Lower lobe of right lung (tissue), 2 donors: ENCODE measurements around the gene DIAPH3. TPM values are rescaled to one million over a fixed set of nuclear protein-coding genes. Genes with fewer than 3 reads are reported as not detected.

Experiments
- ATAC-seq, 2 donors: fragments of 200-7000 bp; cut with Tn5 transposase; one replicate each; pipeline ENCODE4 v1.9.1; 2020 to 2022; ENCODE audit warnings: mild to moderate bottlenecking in 2 of 2, moderate library complexity in 2 of 2
- DNase-seq: peaks from one replicate; pipeline ENCODE4 v3.0.0-alpha.2; 2020
- H3K27ac ChIP-seq: fragments of 200-600 bp; one replicate; pipeline ENCODE4 v1.8.0; 2022
- H3K27me3 ChIP-seq: fragments of 200-600 bp; one replicate; pipeline ENCODE4 v1.8.0; 2022; ENCODE audit warnings: low read depth
- H3K36me3 ChIP-seq: fragments of 200-600 bp; one replicate; pipeline ENCODE4 v1.8.0; 2022; ENCODE audit warnings: mild to moderate bottlenecking
- H3K4me1 ChIP-seq: fragments of 200-600 bp; one replicate; pipeline ENCODE4 v1.8.0; 2022
- H3K4me3 ChIP-seq: fragments of 200-600 bp; one replicate; pipeline ENCODE4 v1.8.0; 2022; ENCODE audit warnings: mild to moderate bottlenecking
- H3K9me3 ChIP-seq: fragments of 200-600 bp; one replicate; pipeline ENCODE4 v1.8.0; 2022
- intact Hi-C: fragments of 100-400 bp; cut with DNase I; formaldehyde crosslinking; loops from one replicate; pipeline ENCODE4 v1.11.0; 2022
- total RNA-seq: library from RNA; stranded (reverse); fragmentation: NEBNext Ultra II Directional; extraction: Animal tissue kit (Norgen Biotek cat#: 25700); gene quantifications from one replicate; pipeline ENCODE4 v1.2.1, GENCODE V29; 2021
- TF ChIP-seq, protein P1 (sequence below): fragments of 200-600 bp; IDR thresholded peaks from one replicate; pipeline ENCODE4 v1.8.0; 2022; ENCODE audit warnings: antibody characterized with exemption, mild to moderate bottlenecking
- donor health status: DM: no; HTN: yes; CAD: no; lungs with severe emphysema.

Gene DIAPH3
- total RNA-seq, 1 donor from 2014 or later = 3.2 TPM

DNA sequence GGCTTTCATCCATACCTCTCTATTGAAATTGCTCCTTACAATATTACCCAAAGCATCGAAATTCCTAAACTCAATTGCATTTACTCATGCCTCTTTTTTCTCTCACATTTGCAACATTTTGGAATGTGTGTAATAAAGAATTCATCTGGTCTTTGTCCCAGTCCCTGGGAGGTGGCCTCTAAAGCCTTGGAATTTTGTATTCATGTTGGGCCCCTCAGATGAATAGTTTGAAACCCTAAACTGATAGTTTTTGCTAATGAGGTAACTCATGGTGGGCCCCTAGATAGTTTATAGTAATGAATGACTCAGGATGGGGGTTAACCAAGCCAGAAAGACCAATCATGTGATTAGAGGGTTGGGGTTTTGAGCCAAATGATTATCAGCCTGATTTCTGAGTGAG is 490.4 kb downstream of the DIAPH3 start:
- Histone ChIP-seq H3K27me3 (no peaks in the 10 kb centered on the region), H3K4me1 (peaks cover 7% of the 10 kb centered on the region), H3K36me3 (no peaks in the 10 kb centered on the region), H3K9me3 (no peaks in the 10 kb centered on the region), H3K27ac (no peak overlapping the region), H3K4me3 (no peak overlapping the region)
- TF ChIP-seq, protein P1, sequence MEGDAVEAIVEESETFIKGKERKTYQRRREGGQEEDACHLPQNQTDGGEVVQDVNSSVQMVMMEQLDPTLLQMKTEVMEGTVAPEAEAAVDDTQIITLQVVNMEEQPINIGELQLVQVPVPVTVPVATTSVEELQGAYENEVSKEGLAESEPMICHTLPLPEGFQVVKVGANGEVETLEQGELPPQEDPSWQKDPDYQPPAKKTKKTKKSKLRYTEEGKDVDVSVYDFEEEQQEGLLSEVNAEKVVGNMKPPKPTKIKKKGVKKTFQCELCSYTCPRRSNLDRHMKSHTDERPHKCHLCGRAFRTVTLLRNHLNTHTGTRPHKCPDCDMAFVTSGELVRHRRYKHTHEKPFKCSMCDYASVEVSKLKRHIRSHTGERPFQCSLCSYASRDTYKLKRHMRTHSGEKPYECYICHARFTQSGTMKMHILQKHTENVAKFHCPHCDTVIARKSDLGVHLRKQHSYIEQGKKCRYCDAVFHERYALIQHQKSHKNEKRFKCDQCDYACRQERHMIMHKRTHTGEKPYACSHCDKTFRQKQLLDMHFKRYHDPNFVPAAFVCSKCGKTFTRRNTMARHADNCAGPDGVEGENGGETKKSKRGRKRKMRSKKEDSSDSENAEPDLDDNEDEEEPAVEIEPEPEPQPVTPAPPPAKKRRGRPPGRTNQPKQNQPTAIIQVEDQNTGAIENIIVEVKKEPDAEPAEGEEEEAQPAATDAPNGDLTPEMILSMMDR = no peak
- intact Hi-C loops = no loop called here
- DNase-seq = no peak
- no peak for ATAC-seq

DNA sequence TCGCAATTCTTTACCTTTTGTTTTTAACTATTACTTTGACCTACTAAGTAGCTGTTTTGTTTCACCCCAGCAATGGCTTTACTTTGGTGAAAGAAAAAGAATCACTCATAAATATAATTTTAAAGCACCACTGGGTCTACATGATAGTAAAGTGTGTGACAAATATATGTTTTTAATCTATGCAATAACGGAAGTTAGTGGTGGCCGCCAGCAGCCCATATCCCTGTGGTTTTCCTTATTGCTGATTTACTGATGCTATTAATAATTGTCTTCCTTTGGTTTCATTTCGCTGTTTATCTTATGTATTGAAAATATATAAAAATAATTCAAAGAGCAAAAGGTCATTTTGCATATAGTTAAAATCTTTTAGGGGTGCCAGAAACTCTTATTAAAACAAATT is 491.3 kb downstream of the DIAPH3 start:
- no peaks in the 10 kb centered on the region for H3K36me3 ChIP-seq
- intact Hi-C loops = no loop called here
- ATAC-seq = no peak
- no peak for DNase-seq
- TF ChIP-seq, protein P1 = no peak
- no peak overlapping the region for H3K27ac ChIP-seq
- peaks cover 7% of the 10 kb centered on the region for H3K4me1 ChIP-seq
- no peak overlapping the region for H3K4me3 ChIP-seq
- no peaks in the 10 kb centered on the region for H3K27me3 ChIP-seq
- H3K9me3 ChIP-seq = no peaks in the 10 kb centered on the region

DNA sequence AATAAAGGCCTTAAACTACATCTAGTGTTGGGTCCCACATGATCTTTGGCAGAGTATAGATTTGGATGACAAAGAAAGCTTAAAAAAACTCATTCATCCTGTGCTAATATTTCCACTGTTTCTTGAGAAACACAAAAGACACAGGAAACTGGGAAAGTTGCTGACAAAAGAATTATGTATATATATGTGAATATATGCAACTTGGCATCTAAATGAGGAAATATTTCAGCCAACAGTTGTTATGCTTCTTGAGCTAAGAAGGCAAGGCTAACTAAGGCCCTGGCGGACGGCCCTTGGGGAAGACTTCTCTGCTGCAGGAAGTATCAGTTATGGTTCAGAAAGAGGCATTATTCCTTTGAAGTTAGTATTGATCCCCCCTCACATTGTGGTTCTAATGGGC is 491.8 kb downstream of the DIAPH3 start:
- intact Hi-C loops = no loop called here
- ATAC-seq = no peak
- H3K4me1 ChIP-seq = peaks cover 7% of the 10 kb centered on the region
- DNase-seq = no peak
- H3K27me3 ChIP-seq = no peaks in the 10 kb centered on the region
- H3K9me3 ChIP-seq = no peaks in the 10 kb centered on the region
- TF ChIP-seq, protein P1 = no peak
- no peaks in the 10 kb centered on the region for H3K36me3 ChIP-seq
- no peak overlapping the region for H3K27ac ChIP-seq
- no peak overlapping the region for H3K4me3 ChIP-seq

DNA sequence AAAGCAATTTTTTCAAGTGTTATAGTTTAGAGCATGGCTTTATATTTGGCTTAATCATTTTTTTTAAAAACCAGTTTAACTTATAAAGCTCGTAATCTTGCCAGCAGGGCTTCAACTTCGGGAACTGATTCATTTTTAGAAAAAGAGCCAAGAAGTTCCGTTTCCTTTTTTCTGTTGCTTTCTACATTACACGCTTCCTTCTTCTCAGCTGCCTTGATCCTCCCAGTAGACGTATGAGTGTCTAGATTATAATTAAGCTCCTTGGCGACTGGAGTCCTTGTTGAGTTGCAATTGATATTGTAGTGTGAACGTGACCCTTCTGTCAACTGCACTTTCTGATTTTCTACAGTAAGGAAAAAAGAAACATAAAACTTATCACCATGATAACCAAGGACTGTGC is 497.2 kb downstream of the DIAPH3 start:
- Histone ChIP-seq H3K36me3 (no peaks in the 10 kb centered on the region), H3K27ac (no peak overlapping the region), H3K4me1 (peaks cover 3% of the 10 kb centered on the region), H3K27me3 (no peaks in the 10 kb centered on the region), H3K9me3 (no peaks in the 10 kb centered on the region), H3K4me3 (no peak overlapping the region)
- TF ChIP-seq, protein P1 = no peak
- DNase-seq = no peak
- no peak for ATAC-seq
- intact Hi-C loops = no loop called here

DNA sequence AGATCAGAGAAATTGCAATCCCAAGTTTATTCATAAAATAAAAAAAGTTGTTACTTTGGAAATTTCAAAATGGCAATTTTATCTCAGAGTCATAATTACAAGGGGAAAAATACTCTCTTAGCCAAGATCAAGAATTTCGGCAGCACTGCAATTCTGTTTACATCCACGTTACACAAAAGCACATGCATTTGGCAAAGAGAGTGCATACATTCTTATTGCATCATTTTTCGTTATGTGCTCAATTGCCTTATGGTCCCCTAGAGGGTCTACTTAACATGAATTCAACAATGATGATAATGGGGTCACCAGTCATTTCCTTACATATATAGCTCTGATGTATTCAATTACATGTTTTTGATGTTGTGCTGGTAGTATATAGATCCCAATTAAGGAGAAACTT is 498.0 kb downstream of the DIAPH3 start:
- no peaks in the 10 kb centered on the region for H3K9me3 ChIP-seq
- TF ChIP-seq, protein P1 = no peak
- no peaks in the 10 kb centered on the region for H3K27me3 ChIP-seq
- ATAC-seq = no peak
- H3K27ac ChIP-seq = no peak overlapping the region
- no peak overlapping the region for H3K4me3 ChIP-seq
- intact Hi-C loops = no loop called here
- H3K36me3 ChIP-seq = no peaks in the 10 kb centered on the region
- no peak for DNase-seq
- H3K4me1 ChIP-seq = peaks cover 3% of the 10 kb centered on the region

DNA sequence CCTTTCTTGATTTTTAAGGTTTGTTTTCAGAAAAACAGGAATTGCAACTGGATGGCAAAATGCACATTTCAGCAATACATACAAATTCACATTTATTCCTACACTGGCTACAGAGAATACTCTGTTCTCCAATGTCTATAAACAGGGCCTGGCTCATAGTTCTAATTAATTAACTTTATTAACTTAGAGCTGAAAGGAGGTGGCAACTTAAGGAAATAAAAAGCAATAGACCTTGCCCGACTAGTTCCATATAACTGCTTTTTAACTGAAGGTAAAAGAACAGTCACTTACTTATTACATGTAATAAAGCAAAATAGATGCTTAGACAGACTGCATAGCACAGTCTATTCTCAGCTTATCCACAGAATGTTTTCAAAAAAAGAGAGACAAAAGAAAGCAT is 498.5 kb downstream of the DIAPH3 start:
- H3K36me3 ChIP-seq = no peaks in the 10 kb centered on the region
- no peaks in the 10 kb centered on the region for H3K27me3 ChIP-seq
- no peaks in the 10 kb centered on the region for H3K9me3 ChIP-seq
- H3K4me3 ChIP-seq = no peak overlapping the region
- intact Hi-C loops = no loop called here
- TF ChIP-seq, protein P1 = no peak
- no peak overlapping the region for H3K27ac ChIP-seq
- DNase-seq (no peak), ATAC-seq (no peak)
- peaks cover 3% of the 10 kb centered on the region for H3K4me1 ChIP-seq
